ENCODE data around the gene EXOC3. TPM values are rescaled to one million over a fixed set of nuclear protein-coding genes. Genes with fewer than 3 reads are reported as not detected.
A peak's percentile ranks its signal among the peaks of the same experiment; 100 is the strongest.

EXOC3 gene
- total RNA-seq, 1 donor from 2014 or later, result 47.3 TPM

DNA sequence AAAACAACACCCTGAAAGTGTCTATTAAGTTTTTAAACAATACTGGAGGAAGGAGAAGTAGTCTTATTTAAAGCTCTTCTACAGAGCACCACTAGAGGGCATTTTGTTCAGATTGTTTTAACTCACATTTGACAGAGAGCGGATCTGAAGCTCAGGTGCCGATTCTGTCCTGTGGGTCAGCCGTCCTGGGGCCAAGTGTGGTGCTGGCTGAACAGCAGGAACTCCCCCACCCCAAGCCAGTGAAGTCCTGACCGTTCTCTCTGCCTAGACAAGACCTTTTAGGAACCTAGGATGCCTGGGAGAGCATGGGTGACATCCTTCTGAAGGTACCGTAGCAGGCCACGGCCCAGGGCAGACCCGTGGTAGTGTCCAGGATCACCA lies 3.9 kb downstream of the EXOC3 start:
- intact Hi-C loops (cut with DNase I), result loop anchor here (5.0 kb wide), 1 partner anchor 455 kb away; no protein-coding TSS in a partner anchor
- DNase-seq (ENCODE audit: missing footprints) (no peak), ATAC-seq (no peak)

DNA sequence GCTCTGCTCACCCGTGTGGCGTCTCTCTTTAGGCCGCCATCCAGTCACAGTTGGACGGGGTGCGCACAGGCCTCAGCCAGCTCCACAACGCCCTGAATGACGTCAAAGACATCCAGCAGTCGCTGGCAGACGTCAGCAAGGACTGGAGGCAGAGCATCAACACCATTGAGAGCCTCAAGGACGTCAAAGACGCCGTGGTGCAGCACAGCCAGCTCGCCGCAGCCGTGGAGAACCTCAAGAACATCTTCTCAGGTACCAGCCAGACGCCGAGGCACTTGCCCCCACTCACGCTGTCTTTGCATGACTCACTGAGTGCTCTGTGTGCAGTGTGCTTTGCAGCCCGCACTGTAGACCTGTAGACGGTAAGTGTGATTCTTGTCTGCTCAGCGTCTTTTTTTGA lies 4.5 kb downstream of the EXOC3 start:
- intact Hi-C loops (cut with DNase I), result loop anchor here (5.0 kb wide), 1 partner anchor 455 kb away; no protein-coding TSS in a partner anchor
- DNase-seq (ENCODE audit: missing footprints) (peak; percentile 64), ATAC-seq (no peak)

DNA sequence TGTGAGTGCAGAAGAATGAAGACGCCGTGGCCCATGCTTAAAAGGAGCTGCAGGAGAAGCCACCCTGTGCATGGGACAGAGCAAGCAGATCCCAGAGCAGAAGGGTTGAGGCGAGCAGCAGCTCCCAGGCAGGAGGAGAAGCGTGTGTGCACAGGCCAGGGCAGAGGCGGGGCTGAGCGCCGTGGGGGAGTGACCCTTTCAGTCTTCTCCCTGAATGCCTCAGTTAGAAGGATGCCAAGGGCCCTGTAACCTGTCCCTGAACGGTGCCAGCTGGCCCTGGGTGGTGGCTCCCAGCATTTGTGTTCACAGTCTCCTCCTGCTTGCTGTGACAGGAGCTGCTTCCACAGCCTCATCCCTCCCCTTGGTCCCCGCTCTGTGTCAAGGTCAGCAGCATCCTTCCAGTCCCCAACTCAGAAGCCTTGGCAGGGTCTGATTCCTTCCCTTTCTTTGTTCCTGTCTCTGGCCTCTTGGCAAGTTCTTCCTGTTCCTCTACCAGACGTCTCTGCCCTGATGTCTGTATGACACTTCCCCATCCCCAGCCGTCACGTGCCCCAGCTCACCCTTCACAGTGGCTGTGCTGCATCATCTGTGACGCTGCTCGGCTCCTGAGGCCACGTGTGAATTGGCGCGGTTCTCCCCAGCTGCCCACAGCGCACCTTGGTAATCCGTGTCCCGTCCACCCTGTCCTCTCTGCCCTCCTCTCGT lies 5.2 kb downstream of the EXOC3 start:
- ATAC-seq, result peak; percentile 33
- DNase-seq (ENCODE audit: missing footprints), result peak; percentile 91
- intact Hi-C loops (cut with DNase I), result loop anchor here (5.0 kb wide), 1 partner anchor 454 kb away; no protein-coding TSS in a partner anchor

DNA sequence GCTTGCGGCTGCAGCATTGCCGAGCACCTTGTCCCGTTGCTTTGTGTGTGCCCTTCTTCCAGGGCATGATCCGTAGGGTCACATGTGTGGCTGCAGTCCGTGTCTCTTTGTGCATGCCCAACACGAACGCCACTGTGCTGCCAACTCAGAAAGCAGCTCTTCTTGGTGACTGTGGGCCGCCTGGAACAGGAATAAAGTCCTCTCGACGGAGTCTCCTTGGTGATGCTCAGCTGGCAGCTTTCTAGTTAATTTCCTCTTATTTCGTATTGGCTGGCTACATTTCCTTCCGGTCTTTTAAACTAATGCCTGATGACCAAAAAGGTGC lies 5.8 kb downstream of the EXOC3 start:
- ATAC-seq (no peak), DNase-seq (ENCODE audit: missing footprints) (no peak)
- intact Hi-C loops (cut with DNase I), result loop anchor here (5.0 kb wide), 1 partner anchor 454 kb away; no protein-coding TSS in a partner anchor

DNA sequence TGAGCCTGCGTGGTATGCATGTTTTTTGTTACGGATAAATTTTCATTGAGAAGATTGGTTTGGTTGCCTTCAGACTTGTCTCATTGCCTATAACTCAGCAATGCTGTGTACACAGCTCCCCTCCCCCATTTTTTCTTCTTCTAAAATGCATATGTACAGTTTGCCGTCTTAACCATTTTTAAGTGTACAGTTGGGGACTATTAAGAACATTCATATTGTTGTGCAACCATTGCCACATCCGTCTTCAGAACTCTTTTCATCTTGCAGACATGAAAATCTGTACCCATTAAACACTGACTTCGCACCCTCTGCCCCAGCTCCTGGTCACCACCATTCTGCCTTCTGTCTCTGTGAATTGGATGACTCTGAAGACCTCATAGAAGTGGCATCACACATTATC lies 6.2 kb downstream of the EXOC3 start:
- intact Hi-C loops (cut with DNase I), result loop anchor here (5.0 kb wide), 1 partner anchor 453 kb away; no protein-coding TSS in a partner anchor
- DNase-seq (ENCODE audit: missing footprints) (no peak), ATAC-seq (no peak)

DNA sequence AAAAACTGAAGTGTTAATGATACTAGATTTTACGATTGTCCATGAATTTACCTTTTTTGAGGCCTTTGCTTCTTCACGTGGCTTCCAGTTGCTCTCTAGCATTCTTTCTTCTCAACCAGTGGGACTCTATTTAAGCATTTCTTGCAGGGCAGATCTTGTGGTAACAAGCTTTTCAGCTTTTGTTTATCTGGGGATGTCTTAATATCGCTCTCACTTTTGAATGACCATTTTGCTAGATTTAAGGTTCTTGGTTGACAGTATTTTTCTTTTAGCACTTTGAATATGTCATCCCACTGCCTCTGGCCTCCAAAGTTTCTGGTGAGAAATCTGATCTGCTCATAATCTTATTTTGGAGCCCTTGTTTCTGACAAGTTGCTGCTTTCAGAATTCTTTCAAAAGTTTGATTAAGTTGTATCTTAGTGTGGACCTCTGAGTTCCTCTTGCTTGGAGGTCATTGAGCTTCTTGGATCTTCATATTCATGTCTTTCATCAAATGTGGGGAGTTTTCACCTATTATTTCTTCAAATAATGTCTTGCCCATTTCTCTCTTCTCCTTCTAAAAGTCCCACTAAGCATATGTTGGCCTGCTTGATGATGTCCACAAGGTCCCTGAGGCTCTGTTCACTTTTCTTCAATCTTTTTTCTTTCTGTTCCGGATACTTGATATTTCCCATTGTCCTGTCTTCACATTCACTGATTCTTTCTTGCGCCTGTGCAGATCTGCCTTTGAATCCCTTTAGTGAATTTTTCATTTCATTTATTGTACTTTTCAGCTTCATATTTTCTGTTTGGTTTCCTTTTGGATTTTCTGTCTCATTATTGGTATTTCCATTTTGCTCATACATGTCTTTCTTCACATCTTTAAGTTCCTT lies 8.8 kb downstream of the EXOC3 start:
- no peak for ATAC-seq
- intact Hi-C loops (cut with DNase I), result no loop called here
- DNase-seq (ENCODE audit: missing footprints), result no peak

DNA sequence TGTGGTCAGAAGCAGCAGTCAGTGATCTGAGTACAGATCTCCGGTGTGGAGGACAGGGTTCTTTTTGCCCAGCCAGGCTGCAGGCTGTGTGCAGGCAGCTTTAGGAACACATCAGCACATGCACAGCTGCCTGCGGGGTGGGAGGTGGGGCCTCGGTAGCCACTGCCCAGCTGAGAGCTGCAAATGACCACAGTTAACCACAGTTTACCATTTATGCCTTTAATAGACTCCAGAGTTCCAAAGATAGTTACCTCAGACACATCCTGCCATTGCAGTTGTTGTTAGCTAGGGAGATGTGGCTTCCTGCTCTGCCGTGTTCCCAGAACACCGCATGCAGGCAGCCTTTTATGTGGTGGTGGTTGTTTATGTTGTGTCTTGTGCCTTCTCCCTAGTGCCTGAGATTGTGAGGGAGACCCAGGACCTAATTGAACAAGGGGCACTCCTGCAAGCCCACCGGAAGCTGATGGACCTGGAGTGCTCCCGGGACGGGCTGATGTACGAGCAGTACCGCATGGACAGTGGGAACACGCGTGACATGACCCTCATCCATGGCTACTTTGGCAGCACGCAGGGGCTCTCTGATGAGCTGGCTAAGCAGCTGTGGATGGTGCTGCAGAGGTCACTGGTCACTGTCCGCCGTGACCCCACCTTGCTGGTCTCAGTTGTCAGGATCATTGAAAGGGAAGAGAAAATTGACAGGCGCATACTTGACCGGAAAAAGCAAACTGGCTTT lies 10.2 kb downstream of the EXOC3 start:
- no peak for ATAC-seq
- no peak for DNase-seq (ENCODE audit: missing footprints)
- intact Hi-C loops (cut with DNase I), result no loop called here

DNA sequence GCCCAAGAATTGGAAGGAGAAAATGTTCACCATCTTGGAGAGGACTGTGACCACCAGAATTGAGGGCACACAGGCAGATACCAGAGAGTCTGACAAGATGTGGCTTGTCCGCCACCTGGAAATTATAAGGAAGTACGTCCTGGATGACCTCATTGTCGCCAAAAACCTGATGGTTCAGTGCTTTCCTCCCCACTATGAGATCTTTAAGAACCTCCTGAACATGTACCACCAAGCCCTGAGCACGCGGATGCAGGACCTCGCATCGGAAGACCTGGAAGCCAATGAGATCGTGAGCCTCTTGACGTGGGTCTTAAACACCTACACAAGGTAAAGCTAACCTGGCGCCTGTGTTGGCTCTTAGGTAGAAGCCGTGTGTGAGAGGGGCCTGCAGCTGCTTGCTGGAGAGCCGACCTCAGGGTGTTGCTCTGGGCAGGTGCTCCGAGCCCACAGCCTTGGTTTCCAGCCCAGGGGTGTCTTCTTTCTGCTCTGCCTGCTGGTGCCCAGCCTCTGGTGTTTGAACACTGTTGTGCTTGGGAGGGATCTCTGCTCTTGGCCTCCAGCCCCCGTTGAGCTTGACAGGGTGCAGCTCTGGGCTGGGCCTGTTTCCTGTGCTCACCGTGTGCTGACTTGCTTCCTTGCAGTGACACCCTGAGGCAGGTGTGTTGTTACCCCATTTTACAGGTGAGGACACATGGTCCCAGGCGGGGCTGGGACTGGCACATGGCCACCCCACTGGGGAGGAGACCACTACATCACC lies 10.9 kb downstream of the EXOC3 start:
- intact Hi-C loops (cut with DNase I), result no loop called here
- DNase-seq (ENCODE audit: missing footprints), result no peak
- ATAC-seq, result no peak

DNA sequence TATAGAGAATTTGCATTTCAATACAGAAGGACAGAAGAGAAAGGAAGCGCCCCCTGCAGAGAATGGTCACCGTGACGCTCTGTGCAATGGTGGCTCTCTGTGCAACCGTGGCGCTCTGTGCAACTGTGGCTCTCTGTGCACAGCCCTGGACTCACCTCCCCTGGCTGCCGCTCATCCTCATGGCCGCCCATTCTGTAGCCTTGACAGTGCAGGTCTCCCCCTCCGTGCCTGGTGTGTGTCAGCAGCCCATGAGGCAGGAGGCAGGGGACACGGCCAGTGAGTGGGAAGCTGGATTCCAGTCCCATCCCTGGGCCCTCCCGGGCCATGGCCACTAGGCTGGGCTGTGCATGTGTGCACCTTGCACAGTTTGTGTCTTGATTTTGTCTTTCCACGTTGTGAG lies 12.0 kb downstream of the EXOC3 start:
- DNase-seq (ENCODE audit: missing footprints), result no peak
- no peak for ATAC-seq
- intact Hi-C loops (cut with DNase I), result no loop called here

DNA sequence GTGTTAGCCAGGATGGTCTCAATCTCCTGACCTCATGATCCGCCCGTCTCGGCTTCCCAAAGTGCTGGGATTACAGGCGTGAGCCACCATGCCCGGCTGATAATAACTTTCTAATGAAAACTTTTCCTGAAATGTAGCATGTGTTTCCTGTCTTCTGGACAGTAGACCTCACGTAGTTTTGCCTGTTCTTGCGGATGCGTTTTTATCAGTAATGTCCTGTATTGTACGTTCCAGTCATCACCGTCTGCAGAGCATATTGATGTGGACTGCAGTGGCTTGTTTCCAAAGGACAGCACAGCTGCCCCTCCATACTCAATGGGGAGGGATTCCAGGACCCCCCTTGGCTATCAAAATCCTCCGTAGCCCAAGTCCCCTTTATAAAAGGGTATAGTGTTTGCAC lies 12.8 kb downstream of the EXOC3 start:
- DNase-seq (ENCODE audit: missing footprints) (no peak), ATAC-seq (no peak)
- intact Hi-C loops (cut with DNase I), result no loop called here

DNA sequence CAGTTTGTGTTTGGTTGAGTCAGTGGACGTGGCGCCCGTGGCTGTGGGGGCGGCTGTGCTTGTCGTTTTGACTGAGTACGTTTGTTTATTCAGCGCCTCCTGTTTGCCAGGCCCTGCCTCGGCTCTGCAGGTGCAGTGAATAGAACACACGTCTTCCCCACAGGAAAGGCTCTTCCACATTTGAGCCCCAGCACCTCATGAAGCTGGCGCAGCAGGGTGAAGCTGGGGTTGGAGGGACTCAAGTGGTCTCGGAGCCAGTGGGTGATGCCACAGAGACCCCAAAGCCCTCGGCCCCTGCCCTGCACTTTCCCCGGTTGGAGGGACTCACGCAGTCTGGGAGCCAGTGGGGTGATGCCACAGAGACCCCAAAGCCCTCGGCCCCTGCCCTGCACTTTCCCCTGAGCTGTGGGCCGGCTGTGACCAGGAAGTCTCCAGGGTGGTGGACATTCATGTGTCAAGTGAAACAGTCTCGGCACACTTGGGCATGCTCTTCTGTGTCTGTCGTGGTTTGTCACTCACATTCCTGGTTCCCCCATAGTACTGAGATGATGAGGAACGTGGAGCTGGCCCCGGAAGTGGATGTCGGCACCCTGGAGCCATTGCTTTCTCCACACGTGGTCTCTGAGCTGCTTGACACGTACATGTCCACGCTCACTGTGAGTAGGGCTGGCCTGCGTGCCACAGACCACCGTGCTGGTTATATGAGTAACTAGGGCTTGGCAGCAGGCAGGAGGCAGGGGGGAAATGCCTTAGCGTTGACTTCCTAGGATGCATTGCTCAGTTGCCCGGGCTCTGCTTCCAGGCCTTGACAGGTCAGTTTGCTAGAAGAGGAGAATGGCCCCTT lies 13.6 kb downstream of the EXOC3 start:
- intact Hi-C loops (cut with DNase I), result no loop called here
- ATAC-seq (no peak), DNase-seq (ENCODE audit: missing footprints) (no peak)

DNA sequence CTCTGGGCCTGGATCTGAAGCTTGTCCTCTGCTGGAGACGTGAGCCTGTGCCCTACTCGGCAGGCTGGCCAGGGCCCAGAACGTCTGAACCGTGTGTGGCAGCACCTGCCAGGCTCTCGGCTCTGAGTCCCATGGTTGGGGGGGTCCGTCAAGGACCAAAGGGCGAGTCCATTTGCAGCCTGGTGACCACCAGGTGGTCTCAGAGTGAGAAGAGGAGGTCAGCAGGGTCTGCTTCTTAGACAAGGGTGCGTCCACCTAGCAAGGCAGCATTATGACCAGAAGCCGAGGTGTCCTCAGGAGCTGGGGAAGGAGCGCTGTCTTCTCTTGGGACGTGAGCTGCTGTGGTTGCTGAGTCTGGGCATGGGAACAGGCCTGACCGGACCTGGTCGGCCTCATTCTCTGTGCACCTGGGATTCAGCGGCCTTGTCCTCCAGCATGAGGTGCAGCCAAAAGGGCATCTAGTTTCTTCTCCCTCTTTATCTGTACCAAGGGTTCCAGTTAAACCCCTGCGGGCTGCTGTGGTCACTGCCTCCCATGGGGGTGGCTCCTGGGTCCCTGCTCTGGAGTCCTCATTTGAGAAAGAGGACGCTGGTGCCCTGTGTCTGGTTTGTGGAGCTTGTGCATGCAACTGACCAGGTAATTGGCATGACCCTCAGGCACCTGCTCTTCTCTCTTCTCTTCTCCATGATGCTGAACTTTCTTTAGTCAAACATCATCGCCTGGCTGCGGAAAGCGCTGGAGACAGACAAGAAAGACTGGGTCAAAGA lies 14.4 kb downstream of the EXOC3 start:
- DNase-seq (ENCODE audit: missing footprints) (peak; percentile 62), ATAC-seq (no peak)
- intact Hi-C loops (cut with DNase I), result no loop called here

DNA sequence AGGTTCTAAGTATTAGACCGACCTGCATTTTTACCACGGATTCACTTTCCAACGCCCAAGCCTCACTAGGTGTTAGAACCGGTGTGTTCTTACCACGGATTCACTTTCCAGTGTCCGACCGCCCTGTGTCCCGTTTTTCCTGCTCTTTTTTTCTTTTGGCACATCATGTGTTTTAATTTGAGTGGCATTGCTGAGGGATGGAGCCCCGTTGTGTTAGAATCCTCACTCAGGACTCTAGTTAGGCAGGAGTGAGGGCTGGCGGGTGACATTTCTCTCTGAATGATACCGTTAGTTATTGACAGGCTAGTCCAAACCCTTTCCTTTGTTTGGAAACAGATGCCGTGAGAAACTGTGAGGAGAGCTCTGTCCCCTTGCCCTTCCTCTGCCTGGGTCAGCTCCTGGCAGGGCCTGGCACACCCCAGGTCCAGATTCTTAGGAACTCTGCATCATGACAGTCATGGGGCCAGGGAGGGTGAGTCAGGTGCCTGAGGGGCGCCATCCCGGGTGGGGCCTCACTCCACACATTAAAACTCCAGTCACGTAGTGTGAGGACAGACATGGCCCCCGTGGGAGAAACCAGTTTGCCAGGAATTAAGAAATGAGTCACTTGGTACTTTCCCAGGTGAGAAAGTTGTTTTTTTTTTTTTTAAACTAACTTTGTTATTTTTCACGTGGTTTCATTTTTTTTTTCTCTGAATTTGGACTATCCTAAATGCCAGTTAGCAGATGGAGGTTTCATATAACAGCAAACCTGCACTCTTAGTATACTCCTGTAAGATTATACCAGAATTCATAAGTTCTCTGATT lies 15.8 kb downstream of the EXOC3 start:
- intact Hi-C loops (cut with DNase I), result no loop called here
- DNase-seq (ENCODE audit: missing footprints), result peak; percentile 52
- ATAC-seq, result no peak

DNA sequence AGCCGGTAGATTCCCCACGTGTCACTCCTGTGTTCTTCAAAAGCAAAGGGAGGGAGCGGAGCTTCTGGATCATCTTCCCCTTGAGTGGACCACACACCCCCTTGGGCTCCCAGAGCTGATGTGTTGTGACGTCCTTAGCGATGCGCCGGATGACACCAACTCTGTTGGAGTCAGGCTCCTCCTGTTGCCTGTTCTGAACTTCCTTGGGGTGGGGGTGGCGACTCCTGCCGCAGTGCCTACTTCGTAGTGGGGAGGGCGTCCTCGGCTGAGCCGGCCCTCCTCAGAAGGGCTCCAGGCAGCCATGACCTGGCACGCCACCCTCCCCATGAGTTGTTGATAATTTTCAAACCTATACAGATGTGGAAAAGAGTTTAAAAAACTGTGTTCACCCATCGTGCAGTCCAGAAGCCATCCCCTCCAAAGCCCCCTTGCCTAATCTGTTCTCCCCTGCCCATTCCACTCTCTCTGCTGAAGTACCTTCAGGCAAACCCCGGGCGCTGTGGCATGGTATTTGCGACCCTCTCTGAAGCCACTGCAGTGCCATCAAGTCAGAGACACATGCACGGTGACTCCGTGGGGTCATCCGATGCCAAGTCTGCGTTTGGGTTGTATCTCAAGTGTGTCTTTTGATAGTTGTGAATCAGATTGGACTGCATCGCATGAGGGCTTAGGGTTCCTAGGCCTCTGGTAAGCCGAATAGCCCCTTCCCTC lies 16.7 kb downstream of the EXOC3 start:
- intact Hi-C loops (cut with DNase I), result no loop called here
- DNase-seq (ENCODE audit: missing footprints), result no peak
- no peak for ATAC-seq

DNA sequence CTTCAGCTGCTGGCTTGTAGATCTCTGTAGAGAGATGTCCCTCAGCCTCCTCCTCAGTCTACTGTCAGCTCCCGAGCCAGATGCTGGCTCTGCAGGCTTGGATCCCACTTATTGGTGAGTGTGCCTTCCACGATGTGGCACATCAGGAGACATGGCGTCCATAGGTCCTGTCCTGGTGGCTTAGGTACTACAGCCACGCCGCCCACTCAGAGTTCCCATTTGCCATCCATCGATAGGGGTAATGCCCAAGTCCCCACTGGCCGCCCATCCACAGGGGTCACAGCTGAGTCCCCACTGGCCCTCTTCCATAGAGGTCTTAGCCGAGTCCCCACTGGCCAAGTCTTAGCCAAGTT lies 17.3 kb downstream of the EXOC3 start:
- no peak for DNase-seq (ENCODE audit: missing footprints)
- intact Hi-C loops (cut with DNase I), result no loop called here
- ATAC-seq, result no peak

DNA sequence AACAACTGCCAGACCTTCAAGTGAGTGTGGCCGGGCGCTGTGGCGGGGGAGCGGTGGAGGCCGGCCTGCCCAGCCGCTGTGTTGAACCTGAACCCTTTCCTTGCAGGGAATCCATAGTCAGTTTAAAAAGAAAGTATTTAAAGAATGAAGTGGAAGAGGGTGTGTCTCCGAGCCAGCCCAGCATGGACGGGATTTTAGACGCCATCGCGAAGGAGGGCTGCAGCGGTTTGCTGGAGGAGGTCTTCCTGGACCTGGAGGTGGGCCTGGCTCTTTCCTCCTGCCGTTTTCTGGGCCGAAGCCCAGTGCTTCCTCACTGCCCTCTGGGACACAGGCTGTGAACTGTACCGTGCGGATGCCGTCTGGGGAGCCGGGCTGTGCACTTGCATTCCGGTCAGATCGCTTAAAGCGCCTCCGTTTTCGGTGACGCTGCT lies 19.1 kb downstream of the EXOC3 start:
- intact Hi-C loops (cut with DNase I), result no loop called here
- ATAC-seq, result no peak
- DNase-seq (ENCODE audit: missing footprints), result peak; percentile 64

Measured in Right ventricle myocardium inferior (tissue), 1 donor.